K562 (cell line): ENCODE measurements around the gene NT5C. TPM values are rescaled to one million over a fixed set of nuclear protein-coding genes. Genes with fewer than 3 reads are reported as not detected.

Experiments used
- ATAC-seq: fragments of 200-7000 bp; cut with Tn5 transposase; 3 replicates; pipeline ENCODE4 v1.9.1; 2020; ENCODE audit warnings: moderate library complexity
- BruUV-seq: library from RNA; stranded (reverse); fragments of 400-500 nt; replicated peaks from 2 replicates; lab custom pipeline; 2021; lab: Mats Ljungman, UMichigan
- CTCF ChIA-PET: fragments of 300-600 bp; formaldehyde crosslinking; extraction: SDS; loops from one replicate; lab custom pipeline; 2021; ENCODE audit warnings: low intra/inter-chr PET ratio; lab: Yijun Ruan, JAX
- POLR2A ChIA-PET: fragments of 300-600, 350-650 bp; sonication (Branson Sonifier 250); formaldehyde crosslinking; extraction: SDS; loops from one replicate; lab custom pipeline; 2021; ENCODE audit warnings: antibody characterized with exemption, inconsistent platforms; lab: Yijun Ruan, JAX
- DNase-seq, 4 experiments: peaks; one replicate each; pipeline versions ENCODE4 v3.0.0 to v3.0.0-alpha.2; 2011 to 2018; ENCODE audit warnings: low spot score in 3 of 4, mixed read lengths in 3 of 4; ENCODE audit errors: extremely low read depth in 1 of 4
- FAIRE-seq: peaks from 2 replicates; lab custom pipeline; 2011; peaks lifted over from hg19 to GRCh38; lab: Jason Lieb, UNC
- H2AFZ ChIP-seq: 2 replicates; pipeline ENCODE4 v1.6.0; 2011; ENCODE audit warnings: low read depth, low read length, control low read depth, inconsistent platforms
- H3K27ac ChIP-seq: fragments of 200-600 bp; 3 replicates; pipeline ENCODE4 v1.8.0; 2011; ENCODE audit warnings: low read depth, mild to moderate bottlenecking, control low read depth, inconsistent platforms, low read length, moderate library complexity, mixed read lengths; ENCODE audit errors: extremely low read depth
- H3K27me3 ChIP-seq, 2 experiments: fragments of 300-600 bp in 1 of 2; 2 replicates in 1 of 2; 3 replicates in 1 of 2; pipeline versions ENCODE4 v1.6.0 to v1.8.0; 2011; ENCODE audit warnings: inconsistent platforms in 2 of 2, low read length in 2 of 2, mild to moderate bottlenecking in 1 of 2, mixed read lengths in 1 of 2, moderate library complexity in 1 of 2; ENCODE audit not compliant: control insufficient read depth in 2 of 2, insufficient read depth in 2 of 2
- H3K36me3 ChIP-seq: fragments of 300-600 bp; 3 replicates; pipeline ENCODE4 v1.8.0; 2011; ENCODE audit warnings: mild to moderate bottlenecking, low read length, inconsistent platforms; ENCODE audit not compliant: control insufficient read depth, insufficient read depth
- H3K4me1 ChIP-seq, 2 experiments: fragments of 200-600 bp in 1 of 2; replicated peaks in 1 of 2; 2 replicates in 1 of 2; 3 replicates in 1 of 2; pipeline versions ENCODE4 v1.5.1 to v1.8.0; 2011; ENCODE audit warnings: inconsistent platforms in 2 of 2, low read length in 2 of 2, mild to moderate bottlenecking in 1 of 2, mixed read lengths in 1 of 2, moderate library complexity in 1 of 2; ENCODE audit not compliant: control insufficient read depth in 2 of 2, insufficient read depth in 2 of 2
- H3K4me2 ChIP-seq: 2 replicates; pipeline ENCODE4 v1.6.1; 2011; ENCODE audit warnings: low read length, control low read depth, inconsistent platforms, mixed read lengths; ENCODE audit not compliant: insufficient read depth
- H3K4me3 ChIP-seq: fragments of 200-600 bp; sonication (generic), shearing (Covaris generic); 2 replicates; pipeline ENCODE4 v1.5.1; 2016; ENCODE audit warnings: control low read depth, inconsistent platforms
- H3K79me2 ChIP-seq: fragments of 200-600 bp; 3 replicates; pipeline ENCODE4 v1.8.0; 2011; ENCODE audit warnings: low read length, inconsistent platforms; ENCODE audit not compliant: control insufficient read depth, insufficient read depth
- H3K9ac ChIP-seq, 2 experiments: 2 replicates each; pipeline versions ENCODE4 v1.6.0 to v1.6.1; 2011; ENCODE audit warnings: low read depth in 2 of 2, low read length in 2 of 2, control low read depth in 1 of 2, inconsistent platforms in 1 of 2, mild to moderate bottlenecking in 1 of 2, mixed read lengths in 1 of 2; ENCODE audit not compliant: insufficient read depth in 1 of 2
- H3K9me1 ChIP-seq: one replicate; pipeline ENCODE4 v1.6.0; 2011; ENCODE audit warnings: inconsistent platforms, mild to moderate bottlenecking, low read length, moderate library complexity; ENCODE audit not compliant: control insufficient read depth, insufficient read depth
- H3K9me3 ChIP-seq: replicated peaks from 2 replicates; pipeline ENCODE4 v1.5.1; 2011; ENCODE audit warnings: low read depth, low read length, inconsistent platforms; ENCODE audit not compliant: control insufficient read depth, insufficient read depth
- H4K20me1 ChIP-seq: replicated peaks from 2 replicates; pipeline ENCODE4 v1.6.1; 2011; ENCODE audit warnings: low read length, inconsistent platforms, mixed read lengths; ENCODE audit not compliant: control insufficient read depth, insufficient read depth
- C11orf30 ChIP-seq: fragments of 450-650 bp; IDR thresholded peaks from 2 replicates; pipeline ENCODE4 v1.6.1; 2016; ENCODE audit warnings: low read depth, mild to moderate bottlenecking
- CHAMP1 ChIP-seq: fragments of 450-650 bp; IDR thresholded peaks from 2 replicates; pipeline ENCODE4 v1.6.1; 2016; ENCODE audit warnings: mild to moderate bottlenecking
- DPF2 ChIP-seq: fragments of 450-650 bp; IDR thresholded peaks from 2 replicates; pipeline ENCODE4 v1.6.1; 2016
- NFE2 ChIP-seq: IDR thresholded peaks from 2 replicates; pipeline ENCODE4 v1.6.1; 2014; ENCODE audit warnings: antibody characterized with exemption, low read depth
- PML ChIP-seq: IDR thresholded peaks from 2 replicates; pipeline ENCODE4 v1.6.1; 2012; ENCODE audit warnings: low read length, inconsistent platforms
- SMARCC2 ChIP-seq: fragments of 450-650 bp; IDR thresholded peaks from 2 replicates; pipeline ENCODE4 v1.6.1; 2017; ENCODE audit warnings: antibody characterized with exemption, moderate library complexity, mild to moderate bottlenecking, low read depth
- TEAD1 ChIP-seq, 2 experiments: fragments of 450-650 bp in 1 of 2; sonication (generic) in 1 of 2; formaldehyde crosslinking; IDR thresholded peaks; 2 replicates each; pipeline versions ENCODE4 v1.4.0 to v1.8.0; 2020 to 2022; ENCODE audit warnings: mild to moderate bottlenecking in 2 of 2, missing genetic modification reagents in 1 of 2
- ZBTB1 ChIP-seq: sonication (generic); formaldehyde crosslinking; IDR thresholded peaks from 2 replicates; pipeline ENCODE4 v1.8.1; 2023; ENCODE audit warnings: missing genetic modification reagents, low read depth, mild to moderate bottlenecking, borderline replicate concordance
- ZFX ChIP-seq: sonication (generic); formaldehyde crosslinking; IDR thresholded peaks from 2 replicates; pipeline ENCODE4 v1.8.0; 2022; ENCODE audit warnings: mild to moderate bottlenecking, missing genetic modification reagents, moderate library complexity
- ZNF224 ChIP-seq: sonication (generic); formaldehyde crosslinking; IDR thresholded peaks from 2 replicates; pipeline ENCODE4 v1.8.0; 2022; ENCODE audit warnings: mild to moderate bottlenecking, missing genetic modification reagents
- ZNF384 ChIP-seq: IDR thresholded peaks from 2 replicates; pipeline ENCODE4 v1.6.1; 2012; ENCODE audit warnings: low read depth, low read length, improper control_type of control experiment
- ZNF395 ChIP-seq: fragments of 200-800 bp; sonication (Bioruptor generic); IDR thresholded peaks from 2 replicates; pipeline ENCODE4 v1.6.1; 2017; ENCODE audit warnings: missing genetic modification characterization, missing compliant biosample characterization
- ZNF766 ChIP-seq: fragments of 200-800 bp; sonication (Bioruptor generic); conservative IDR thresholded peaks from 2 replicates; pipeline ENCODE4 v1.6.1; 2016; ENCODE audit warnings: missing genetic modification characterization, missing compliant biosample characterization
- ZNF780A ChIP-seq: fragments of 250-450 bp; sonication (Bioruptor Pico); IDR thresholded peaks from 2 replicates; pipeline ENCODE4 v1.5.0; 2021; ENCODE audit warnings: mild to moderate bottlenecking
- WGBS: fragments of 100-300 bp; shearing (Covaris generic); methylation state at CpG from one replicate; pipeline ENCODE4 v1.1.6; 2016; ENCODE audit warnings: low coverage, mixed read lengths; ENCODE audit not compliant: insufficient coverage; ENCODE audit errors: missing lambda C conversion rate; 5-methylcytosine and 5-hydroxymethylcytosine counted together
- in situ Hi-C: fragments of 300-500 bp; cut with MboI; formaldehyde crosslinking; loops from 4 replicates; pipeline ENCODE4 v1.15.0; 2018; ENCODE audit warnings: inconsistent platforms, mixed read lengths
- intact Hi-C: fragments of 100-400 bp; cut with micrococcal nuclease; formaldehyde crosslinking; loops from 2 replicates; pipeline ENCODE4 v1.14.2; 2022
- polyA plus RNA-seq, 8 experiments: library from polyadenylated mRNA; depleted of rRNA in 4 of 8; stranded (reverse) in 5 of 8; unstranded in 3 of 8; fragments of >200 nt; fragmentation: Nextera tagmentation in 2 of 8; fragmentation: Illumina TruSeq in 1 of 8; extraction: Ambion mirVana in 2 of 8; extraction: Trizol in 1 of 8; gene quantifications; 2 replicates each; pipeline versions ENCODE4 v1.2.1 to v1.2.3, GENCODE V29; 2011 to 2014; ENCODE audit warnings: inconsistent platforms in 1 of 8, missing spikeins in 1 of 8
- total RNA-seq, 7 experiments: library from RNA; depleted of rRNA in 6 of 7; stranded (reverse); fragments of >200 nt in 6 of 7; fragmentation: Illumina TruSeq in 2 of 7; extraction: Trizol in 2 of 7; gene quantifications; 2 replicates each; pipeline versions ENCODE4 v1.2.1 to v1.2.3, GENCODE V29; 2011 to 2021; ENCODE audit warnings: low replicate concordance in 1 of 7

The NT5C gene
- total and polyA plus RNA-seq, 9 of the 15 experiments (the other 6 are each of a cell fraction or from before 2014, with no cell fraction given): 2.9 to 205 (median 45.0) TPM

GRCh38 chr17:75168998-75169397 lies 37.5 kb upstream of the NT5C start:
- peak in 1 of 4 experiments; percentile 37 for DNase-seq
- no peak overlapping the region; a peak in 1 of 4 replicates for H3K9ac ChIP-seq
- peaks cover 4% of the 10 kb centered on the region; the same call in 1 of the 2 replicates for H4K20me1 ChIP-seq
- no peak; the same call in 2 of the 3 replicates for ATAC-seq
- H3K27me3 ChIP-seq: no peaks in the 10 kb centered on the region
- ChIA-PET POLR2A (interaction anchor here (1.0 to 2.1 kb wide), 4 partner anchors 9 to 126 kb away, joined by 3 to 9 read pairs (median 4); partner anchors contain the start of gene JPT1), CTCF (no interaction called here)
- no peak overlapping the region for H3K27ac ChIP-seq
- no peak overlapping the region for H3K4me3 ChIP-seq
- H3K9me3 ChIP-seq: no peaks in the 10 kb centered on the region
- no peak for FAIRE-seq
- peaks cover 37% of the 10 kb centered on the region for H3K79me2 ChIP-seq
- peaks cover 78% of the 10 kb centered on the region for H3K36me3 ChIP-seq
- H3K9me1 ChIP-seq: no peaks in the 10 kb centered on the region
- no peak overlapping the region for H2AFZ ChIP-seq
- no peaks in the 10 kb centered on the region; a peak in 1 of 5 replicates for H3K4me1 ChIP-seq
- 70% methylated on average over 4 of the region's 4 CpGs for WGBS
- in situ Hi-C loops (no loop called here), intact Hi-C loops (no loop called here)
- BruUV-seq: no TSS peak
- no peak overlapping the region for H3K4me2 ChIP-seq
- peak; percentile 2; the same call in 1 of the 2 replicates for TF ChIP-seq ZNF384
- TF ChIP-seq ZNF780A (CRISPR knock-in tag): no peak
- no peak for TF ChIP-seq ZNF224 (CRISPR knock-in tag)
- TF ChIP-seq ZFX (CRISPR knock-in tag): no peak
- TF ChIP-seq ZNF766 (CRISPR knock-in tag): no peak
- TF ChIP-seq ZNF395: no peak
- no peak for TF ChIP-seq ZBTB1 (CRISPR knock-in tag)
- TF ChIP-seq SMARCC2: no peak
- no peak for TF ChIP-seq PML
- TF ChIP-seq DPF2: 0 out of 2 replicates have a peak, but pooled peaks have one; percentile 13
- peak; percentile 45; the same call in 1 of the 2 replicates for TF ChIP-seq NFE2
- TF ChIP-seq TEAD1 (CRISPR knock-in tag; IDR thresholded peaks at IDR 0.05): no peak
- TF ChIP-seq C11orf30: peak; percentile 9; the same call in 1 of the 2 replicates
- TF ChIP-seq CHAMP1: no peak
